22Rv1 (cell line): Measurements from ENCODE around the gene SAMSN1.

Experiments
- CTCF ChIP-seq: fragments of 450-650 bp; IDR thresholded peaks from 2 replicates; pipeline ENCODE4 v1.5.1; 2017; ENCODE audit warnings: mild to moderate bottlenecking
- ZFX ChIP-seq: fragments of 450-650 bp; IDR thresholded peaks from 2 replicates; pipeline ENCODE4 v1.6.1; 2017; ENCODE audit warnings: antibody characterized with exemption, borderline replicate concordance

GRCh38 chr21:14562959-14563358, 16.8 kb upstream of the SAMSN1 start:
- no peak for TF ChIP-seq CTCF
- TF ChIP-seq ZFX: no peak
